Measurements from ENCODE around the gene TC2N.

TC2N gene

GRCh38 chr14:91869556-91869955, 2.2 kb upstream of the TC2N start:
- no peak overlapping the region for H3K4me3 ChIP-seq (ENCODE audit: low read length in 2 of 2)
- H3K9me3 ChIP-seq (ENCODE audit: control insufficient read depth in 2 of 2, low read length in 2 of 2) = peaks cover 0 to 6% of the 10 kb centered on the region in 2 donors
- H3K36me3 ChIP-seq (ENCODE audit: control insufficient read depth in 2 of 2, insufficient read depth in 2 of 2, low read length in 2 of 2) = no peaks in the 10 kb centered on the region
- H3K27me3 ChIP-seq (ENCODE audit: control insufficient read depth in 1 of 2, insufficient read depth in 2 of 2, low read length in 2 of 2) = no peaks in the 10 kb centered on the region
- H3K4me1 ChIP-seq (ENCODE audit: control insufficient read depth, insufficient read depth, low read length) = peaks cover 4% of the 10 kb centered on the region
- no peak overlapping the region for H3K9ac ChIP-seq (ENCODE audit: low read length in 2 of 2)
- H3K27ac ChIP-seq (ENCODE audit: low read length) = no peak overlapping the region

DNA sequence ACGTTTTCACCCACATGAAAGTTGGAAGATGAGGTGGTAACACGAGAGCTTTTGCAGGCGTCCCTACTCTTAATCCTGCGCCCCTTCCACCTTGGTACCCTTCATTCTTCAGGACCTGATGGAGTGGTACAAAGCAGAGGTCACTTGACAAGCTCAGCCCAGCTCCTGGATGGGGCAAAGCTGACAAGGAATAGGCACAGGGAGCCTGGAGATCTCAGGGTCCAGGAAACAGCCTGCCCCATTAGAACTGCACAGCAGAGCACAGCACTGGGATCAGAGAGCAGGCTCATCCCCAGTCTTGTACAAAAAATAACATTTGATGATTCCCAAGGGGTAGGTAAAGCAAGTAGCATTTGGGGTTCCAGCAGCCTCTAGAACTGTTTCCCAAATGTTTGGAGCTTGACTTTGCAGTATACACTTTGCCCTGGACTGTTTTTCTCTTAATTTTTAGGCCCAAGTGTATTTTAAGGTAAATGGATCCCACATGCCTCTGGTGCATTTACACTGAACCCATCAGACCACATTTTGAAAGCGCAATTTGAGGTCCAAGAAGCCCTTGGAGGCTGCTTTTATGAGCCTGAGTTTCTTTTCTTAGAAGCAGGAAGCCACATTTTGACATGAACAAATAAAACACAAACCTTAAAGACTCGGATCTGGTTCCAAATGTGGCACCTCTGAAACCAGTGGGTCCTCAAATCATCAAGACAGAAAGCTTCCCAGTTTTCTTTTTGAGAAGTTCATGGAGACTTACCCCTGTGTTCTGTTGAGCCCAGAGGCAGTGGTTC, 633 bp downstream of the TC2N start:
- H3K4me3 ChIP-seq (ENCODE audit: low read length in 2 of 2) = no peak overlapping the region
- H3K27me3 ChIP-seq (ENCODE audit: control insufficient read depth in 1 of 2, insufficient read depth in 2 of 2, low read length in 2 of 2) = no peaks in the 10 kb centered on the region
- H3K27ac ChIP-seq (ENCODE audit: low read length) = no peak overlapping the region
- H3K9me3 ChIP-seq (ENCODE audit: control insufficient read depth in 2 of 2, low read length in 2 of 2) = peaks cover 0 to 6% of the 10 kb centered on the region in 2 donors
- H3K9ac ChIP-seq (ENCODE audit: low read length in 2 of 2) = no peak overlapping the region
- no peaks in the 10 kb centered on the region for H3K4me1 ChIP-seq (ENCODE audit: control insufficient read depth, insufficient read depth, low read length)
- H3K36me3 ChIP-seq (ENCODE audit: control insufficient read depth in 2 of 2, insufficient read depth in 2 of 2, low read length in 2 of 2) = no peaks in the 10 kb centered on the region

- no peak overlapping the region for H3K27ac ChIP-seq (ENCODE audit: low read length)
- no peak overlapping the region for H3K4me3 ChIP-seq (ENCODE audit: low read length in 2 of 2)
- no peak overlapping the region for H3K9ac ChIP-seq (ENCODE audit: low read length in 2 of 2)
- H3K9me3 ChIP-seq (ENCODE audit: control insufficient read depth in 2 of 2, low read length in 2 of 2) = peaks cover 0 to 6% of the 10 kb centered on the region in 2 donors
- no peaks in the 10 kb centered on the region for H3K4me1 ChIP-seq (ENCODE audit: control insufficient read depth, insufficient read depth, low read length)
- no peaks in the 10 kb centered on the region for H3K27me3 ChIP-seq (ENCODE audit: control insufficient read depth in 1 of 2, insufficient read depth in 2 of 2, low read length in 2 of 2)
- H3K36me3 ChIP-seq (ENCODE audit: control insufficient read depth in 2 of 2, insufficient read depth in 2 of 2, low read length in 2 of 2) = no peaks in the 10 kb centered on the region
Measured at GRCh38 chr14:91866061-91866460, 1.3 kb downstream of the TC2N start.

DNA sequence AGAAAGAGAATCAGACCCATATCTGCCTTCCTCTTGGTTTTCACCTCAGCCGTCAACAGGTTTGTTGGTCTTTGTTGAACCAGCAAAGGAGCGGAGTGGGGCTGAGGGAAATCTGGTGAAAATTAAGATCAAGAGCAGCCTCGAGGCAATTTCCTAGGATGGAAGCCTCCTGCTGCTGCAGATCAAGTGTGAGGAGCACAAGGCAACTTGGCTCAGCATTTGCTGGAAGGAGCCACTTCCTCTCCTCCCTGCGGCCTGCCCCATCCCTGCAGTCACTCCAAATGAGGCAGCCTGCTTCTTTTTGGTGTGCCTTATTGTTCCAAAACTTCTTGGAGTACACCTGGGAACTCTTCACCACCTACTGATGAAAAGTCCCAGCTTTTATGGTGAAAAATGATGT, 4.9 kb downstream of the TC2N start:
- Histone ChIP-seq H3K36me3 (ENCODE audit: control insufficient read depth in 2 of 2, insufficient read depth in 2 of 2, low read length in 2 of 2) (no peaks in the 10 kb centered on the region), H3K9me3 (ENCODE audit: control insufficient read depth in 2 of 2, low read length in 2 of 2) (no peaks in the 10 kb centered on the region), H3K27me3 (ENCODE audit: control insufficient read depth in 1 of 2, insufficient read depth in 2 of 2, low read length in 2 of 2) (peaks cover 0 to 5% of the 10 kb centered on the region in 2 donors), H3K27ac (ENCODE audit: low read length) (no peak overlapping the region), H3K9ac (ENCODE audit: low read length in 2 of 2) (no peak overlapping the region), H3K4me1 (ENCODE audit: control insufficient read depth, insufficient read depth, low read length) (no peaks in the 10 kb centered on the region), H3K4me3 (ENCODE audit: low read length in 2 of 2) (no peak overlapping the region)

GRCh38 chr14:91861091-91861490, 6.2 kb downstream of the TC2N start:
- no peaks in the 10 kb centered on the region for H3K4me1 ChIP-seq (ENCODE audit: control insufficient read depth, insufficient read depth, low read length)
- no peaks in the 10 kb centered on the region for H3K36me3 ChIP-seq (ENCODE audit: control insufficient read depth in 2 of 2, insufficient read depth in 2 of 2, low read length in 2 of 2)
- H3K27me3 ChIP-seq (ENCODE audit: control insufficient read depth in 1 of 2, insufficient read depth in 2 of 2, low read length in 2 of 2) = peaks cover 0 to 5% of the 10 kb centered on the region in 2 donors
- no peaks in the 10 kb centered on the region for H3K9me3 ChIP-seq (ENCODE audit: control insufficient read depth in 2 of 2, low read length in 2 of 2)
- H3K27ac ChIP-seq (ENCODE audit: low read length) = no peak overlapping the region
- H3K9ac ChIP-seq (ENCODE audit: low read length in 2 of 2) = no peak overlapping the region
- no peak overlapping the region for H3K4me3 ChIP-seq (ENCODE audit: low read length in 2 of 2)

DNA sequence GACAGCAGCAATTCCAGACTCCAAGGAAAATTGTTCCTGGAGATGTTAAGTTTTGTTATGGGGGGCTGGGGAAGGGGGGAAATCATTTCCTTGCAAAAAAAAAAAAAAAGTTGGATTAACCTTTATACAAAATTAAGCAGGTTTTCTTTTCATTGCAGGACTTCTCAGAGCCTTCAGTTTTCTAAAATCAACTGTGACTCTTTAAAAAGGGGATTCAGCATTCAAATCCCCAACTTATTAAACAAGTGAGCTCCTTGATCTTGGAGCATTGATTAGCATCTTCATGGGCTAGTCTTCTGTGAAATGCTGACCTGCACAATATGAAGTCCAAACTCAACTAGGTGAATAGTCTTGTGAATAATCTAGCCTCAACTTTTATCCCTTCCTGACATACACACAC, 7.1 kb downstream of the TC2N start:
- H3K4me1 ChIP-seq (ENCODE audit: control insufficient read depth, insufficient read depth, low read length) = no peaks in the 10 kb centered on the region
- H3K9me3 ChIP-seq (ENCODE audit: control insufficient read depth in 2 of 2, low read length in 2 of 2) = no peaks in the 10 kb centered on the region
- H3K4me3 ChIP-seq (ENCODE audit: low read length in 2 of 2) = no peak overlapping the region
- H3K27ac ChIP-seq (ENCODE audit: low read length) = no peak overlapping the region
- H3K27me3 ChIP-seq (ENCODE audit: control insufficient read depth in 1 of 2, insufficient read depth in 2 of 2, low read length in 2 of 2) = peaks cover 0 to 5% of the 10 kb centered on the region in 2 donors
- H3K9ac ChIP-seq (ENCODE audit: low read length in 2 of 2) = no peak overlapping the region
- H3K36me3 ChIP-seq (ENCODE audit: control insufficient read depth in 2 of 2, insufficient read depth in 2 of 2, low read length in 2 of 2) = no peaks in the 10 kb centered on the region

DNA sequence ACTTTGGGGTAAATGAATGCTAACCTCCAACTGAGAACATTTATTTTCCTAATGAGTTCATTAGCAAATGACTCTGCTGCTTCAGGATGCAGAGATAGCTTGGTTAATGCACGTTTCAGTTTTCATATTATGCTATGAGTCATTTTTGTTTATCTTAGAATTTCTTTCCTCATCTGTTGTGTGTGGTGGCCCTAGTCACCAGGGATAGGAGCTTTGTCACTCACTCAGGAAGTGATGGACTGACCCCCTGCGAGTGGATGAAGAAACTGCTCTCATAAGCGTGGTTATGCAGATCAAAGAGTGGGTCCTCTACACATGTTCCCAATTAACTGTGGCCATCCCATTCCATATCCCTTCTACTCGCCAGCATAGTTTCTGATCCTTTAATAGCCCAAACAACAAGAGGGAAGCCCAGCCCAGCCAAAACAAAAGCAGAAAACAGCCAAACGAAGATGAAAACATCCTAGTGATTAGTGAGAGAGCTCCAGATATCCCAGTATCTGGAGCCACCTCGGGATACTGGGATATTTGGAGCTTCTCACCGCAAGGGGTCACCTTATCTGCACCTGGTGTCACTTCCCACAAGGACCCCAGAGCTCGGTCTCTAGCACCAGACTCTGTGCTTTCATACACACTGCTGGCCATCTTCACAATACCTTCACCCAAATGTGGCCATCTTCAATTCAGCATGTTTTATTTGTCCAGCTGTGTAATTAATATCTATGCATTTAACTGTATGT, 8.6 kb downstream of the TC2N start:
- Histone ChIP-seq H3K27me3 (ENCODE audit: control insufficient read depth in 1 of 2, insufficient read depth in 2 of 2, low read length in 2 of 2) (peaks cover 0 to 5% of the 10 kb centered on the region in 2 donors), H3K4me1 (ENCODE audit: control insufficient read depth, insufficient read depth, low read length) (peaks cover 2% of the 10 kb centered on the region), H3K4me3 (ENCODE audit: low read length in 2 of 2) (no peak overlapping the region), H3K9me3 (ENCODE audit: control insufficient read depth in 2 of 2, low read length in 2 of 2) (no peaks in the 10 kb centered on the region), H3K27ac (ENCODE audit: low read length) (no peak overlapping the region), H3K9ac (ENCODE audit: low read length in 2 of 2) (no peak overlapping the region), H3K36me3 (ENCODE audit: control insufficient read depth in 2 of 2, insufficient read depth in 2 of 2, low read length in 2 of 2) (no peaks in the 10 kb centered on the region)

DNA sequence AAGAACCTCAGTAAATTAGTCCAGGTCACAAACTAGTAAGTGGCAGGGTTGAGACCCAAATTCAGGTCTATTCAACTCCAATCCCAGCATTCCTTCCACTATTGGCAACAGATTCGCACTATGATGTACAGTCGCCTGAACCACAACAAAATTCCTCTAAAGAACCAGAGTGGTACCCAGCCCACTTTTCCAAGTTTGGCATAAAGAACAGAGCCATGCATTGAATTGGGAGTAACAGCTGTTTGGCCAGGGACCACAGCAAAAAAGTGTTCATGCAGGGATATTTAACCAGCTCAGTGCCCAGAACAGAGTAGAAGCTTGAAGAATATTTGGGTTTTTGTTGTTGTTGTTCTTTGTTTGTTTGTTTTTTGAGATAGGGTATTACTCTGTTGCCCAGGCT, 9.7 kb downstream of the TC2N start:
- no peak overlapping the region for H3K9ac ChIP-seq (ENCODE audit: low read length in 2 of 2)
- peaks cover 0 to 5% of the 10 kb centered on the region in 2 donors for H3K27me3 ChIP-seq (ENCODE audit: control insufficient read depth in 1 of 2, insufficient read depth in 2 of 2, low read length in 2 of 2)
- no peak overlapping the region for H3K27ac ChIP-seq (ENCODE audit: low read length)
- no peaks in the 10 kb centered on the region for H3K9me3 ChIP-seq (ENCODE audit: control insufficient read depth in 2 of 2, low read length in 2 of 2)
- no peaks in the 10 kb centered on the region for H3K36me3 ChIP-seq (ENCODE audit: control insufficient read depth in 2 of 2, insufficient read depth in 2 of 2, low read length in 2 of 2)
- H3K4me3 ChIP-seq (ENCODE audit: low read length in 2 of 2) = no peak overlapping the region
- peaks cover 2% of the 10 kb centered on the region for H3K4me1 ChIP-seq (ENCODE audit: control insufficient read depth, insufficient read depth, low read length)

- Histone ChIP-seq H3K4me3 (ENCODE audit: low read length in 2 of 2) (no peak overlapping the region), H3K9ac (ENCODE audit: low read length in 2 of 2) (no peak overlapping the region), H3K27ac (ENCODE audit: low read length) (no peak overlapping the region), H3K27me3 (ENCODE audit: control insufficient read depth in 1 of 2, insufficient read depth in 2 of 2, low read length in 2 of 2) (peaks cover 0 to 3% of the 10 kb centered on the region in 2 donors), H3K9me3 (ENCODE audit: control insufficient read depth in 2 of 2, low read length in 2 of 2) (no peaks in the 10 kb centered on the region), H3K4me1 (ENCODE audit: control insufficient read depth, insufficient read depth, low read length) (peaks cover 2% of the 10 kb centered on the region), H3K36me3 (ENCODE audit: control insufficient read depth in 2 of 2, insufficient read depth in 2 of 2, low read length in 2 of 2) (no peaks in the 10 kb centered on the region)
Measured at GRCh38 chr14:91854327-91854934, 12.9 kb downstream of the TC2N start.

DNA sequence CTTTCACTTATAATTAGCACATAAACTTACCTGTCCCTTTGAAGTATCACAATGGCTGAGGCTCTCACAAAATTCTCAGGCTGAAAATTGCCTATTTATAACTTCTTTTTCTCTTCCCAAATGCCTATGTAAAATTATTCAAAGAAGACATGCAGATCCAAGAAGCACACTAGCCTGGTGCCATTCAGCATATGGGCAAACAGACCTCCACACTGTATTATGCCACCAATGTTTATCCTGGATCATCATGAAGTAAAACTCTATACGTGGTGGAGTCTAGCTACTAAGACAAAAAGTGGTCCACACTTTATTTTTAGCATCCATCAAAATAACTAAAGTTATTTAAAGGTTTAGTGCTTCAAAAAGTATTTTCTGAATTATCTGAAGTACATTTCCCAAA, 15.8 kb downstream of the TC2N start:
- Histone ChIP-seq H3K36me3 (ENCODE audit: control insufficient read depth in 2 of 2, insufficient read depth in 2 of 2, low read length in 2 of 2) (no peaks in the 10 kb centered on the region), H3K9ac (ENCODE audit: low read length in 2 of 2) (no peak overlapping the region), H3K4me3 (ENCODE audit: low read length in 2 of 2) (no peak overlapping the region), H3K27ac (ENCODE audit: low read length) (no peak overlapping the region), H3K4me1 (ENCODE audit: control insufficient read depth, insufficient read depth, low read length) (peaks cover 2% of the 10 kb centered on the region), H3K27me3 (ENCODE audit: control insufficient read depth in 1 of 2, insufficient read depth in 2 of 2, low read length in 2 of 2) (no peaks in the 10 kb centered on the region), H3K9me3 (ENCODE audit: control insufficient read depth in 2 of 2, low read length in 2 of 2) (no peaks in the 10 kb centered on the region)

Measured in stomach smooth muscle (tissue), 2 donors.